ENCODE results near the gene SPDYE16.
"Not testable (repeated sequence)": the region's sequence is repeated elsewhere in the genome, so short reads cannot be mapped to it uniquely, and the experiment has no call there.

Gene SPDYE16

DNA sequence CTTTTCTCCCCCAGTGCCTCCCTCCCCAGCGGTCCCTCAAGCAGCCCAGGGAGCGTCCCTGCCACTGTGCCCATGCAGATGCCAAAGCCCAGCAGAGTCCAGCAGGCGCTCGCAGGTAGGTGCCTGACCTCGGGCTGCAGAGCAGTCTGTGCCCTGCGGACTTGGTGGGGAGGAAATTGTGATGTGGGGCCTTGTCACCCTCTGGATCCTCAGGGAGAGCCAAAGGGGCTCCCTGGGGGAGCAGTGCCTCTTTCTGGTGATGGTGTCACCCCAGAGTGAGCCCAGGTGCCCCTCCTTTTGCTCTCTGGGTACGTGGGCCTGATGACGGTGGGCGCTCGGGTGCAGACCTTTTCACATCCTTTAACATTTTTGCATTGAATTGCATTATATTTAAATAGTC is 51.0 kb downstream of the SPDYE16 start:
- not testable (repeated sequence) for H2AK5ac ChIP-seq (ENCODE audit: low read length, severe bottlenecking); H2BK120ac ChIP-seq (ENCODE audit: low read depth, low read length); H3K4ac ChIP-seq (ENCODE audit: low read depth in 1 of 2, low read length in 2 of 2); H3K4me2 ChIP-seq (ENCODE audit: low read length, poor library complexity, severe bottlenecking); H3K27ac ChIP-seq (ENCODE audit: low read length, poor library complexity, severe bottlenecking); H3K79me1 ChIP-seq (replicated peaks; ENCODE audit: low read length, poor library complexity, severe bottlenecking); H4K91ac ChIP-seq (ENCODE audit: low read length); H3K18ac ChIP-seq (ENCODE audit: low read depth in 1 of 2, low read length in 2 of 2); H3K23ac ChIP-seq (ENCODE audit: low read length in 2 of 2); H3K9ac ChIP-seq (ENCODE audit: low read length); H2BK12ac ChIP-seq (ENCODE audit: low read length in 2 of 2); H3K4me3 ChIP-seq (ENCODE audit: insufficient read depth in 1 of 2, low read depth in 1 of 2, low read length in 2 of 2); H2AFZ ChIP-seq (ENCODE audit: low read depth, low read length); H3K9me3 ChIP-seq (ENCODE audit: control insufficient read depth, low read length); H3K27me3 ChIP-seq (ENCODE audit: control insufficient read depth in 1 of 2, insufficient read depth in 1 of 2, low read length in 2 of 2); H3K4me1 ChIP-seq (ENCODE audit: control insufficient read depth, insufficient read depth, low read depth, low read length); H4K8ac ChIP-seq (ENCODE audit: low read length); H3K14ac ChIP-seq (ENCODE audit: low read length in 2 of 2); H2BK5ac ChIP-seq (ENCODE audit: low read depth, low read length, poor library complexity, severe bottlenecking); DNase-seq; H3K36me3 ChIP-seq (ENCODE audit: control insufficient read depth in 1 of 2, insufficient read depth in 2 of 2, low read depth in 1 of 2, low read length in 2 of 2); H2BK15ac ChIP-seq (ENCODE audit: low read depth, poor library complexity, severe bottlenecking)
- no CpG with 5 or more reads among the region's 10 CpGs for WGBS

DNA sequence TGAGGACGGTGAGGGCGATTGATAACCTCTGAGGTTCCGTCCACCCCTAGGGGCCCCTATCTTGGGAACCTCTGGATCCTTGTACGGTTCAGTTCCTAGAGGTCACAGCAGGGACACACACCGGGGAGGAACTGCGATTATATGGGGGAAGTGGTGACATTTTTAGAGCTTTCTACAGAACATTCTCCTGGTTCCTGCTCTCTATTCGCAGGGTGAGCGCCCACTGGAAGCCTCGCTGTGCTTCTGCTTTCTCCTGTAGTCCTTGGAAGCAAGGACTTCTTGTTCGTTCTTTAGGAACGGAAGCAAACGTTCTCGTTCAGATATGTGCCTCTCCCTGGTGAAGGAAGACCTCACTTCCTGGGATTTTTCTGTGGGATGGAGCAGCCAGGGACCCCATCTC is 55.1 kb downstream of the SPDYE16 start:
- H3K9ac ChIP-seq (ENCODE audit: low read length); H3K23ac ChIP-seq (ENCODE audit: low read length in 2 of 2); H3K79me1 ChIP-seq (replicated peaks; ENCODE audit: low read length, poor library complexity, severe bottlenecking); H2AK5ac ChIP-seq (ENCODE audit: low read length, severe bottlenecking); H3K18ac ChIP-seq (ENCODE audit: low read depth in 1 of 2, low read length in 2 of 2); H3K4me3 ChIP-seq (ENCODE audit: insufficient read depth in 1 of 2, low read depth in 1 of 2, low read length in 2 of 2); H3K36me3 ChIP-seq (ENCODE audit: control insufficient read depth in 1 of 2, insufficient read depth in 2 of 2, low read depth in 1 of 2, low read length in 2 of 2); H4K8ac ChIP-seq (ENCODE audit: low read length); H2BK15ac ChIP-seq (ENCODE audit: low read depth, poor library complexity, severe bottlenecking); H4K91ac ChIP-seq (ENCODE audit: low read length); H2BK12ac ChIP-seq (ENCODE audit: low read length in 2 of 2); H3K4me1 ChIP-seq (ENCODE audit: control insufficient read depth, insufficient read depth, low read depth, low read length); H2BK5ac ChIP-seq (ENCODE audit: low read depth, low read length, poor library complexity, severe bottlenecking); H3K14ac ChIP-seq (ENCODE audit: low read length in 2 of 2); H3K27ac ChIP-seq (ENCODE audit: low read length, poor library complexity, severe bottlenecking); DNase-seq; H2AFZ ChIP-seq (ENCODE audit: low read depth, low read length); H3K9me3 ChIP-seq (ENCODE audit: control insufficient read depth, low read length); H2BK120ac ChIP-seq (ENCODE audit: low read depth, low read length); H3K4me2 ChIP-seq (ENCODE audit: low read length, poor library complexity, severe bottlenecking); H3K4ac ChIP-seq (ENCODE audit: low read depth in 1 of 2, low read length in 2 of 2); H3K27me3 ChIP-seq (ENCODE audit: control insufficient read depth in 1 of 2, insufficient read depth in 1 of 2, low read length in 2 of 2): not testable (repeated sequence)
- no CpG with 5 or more reads among the region's 13 CpGs for WGBS

DNA sequence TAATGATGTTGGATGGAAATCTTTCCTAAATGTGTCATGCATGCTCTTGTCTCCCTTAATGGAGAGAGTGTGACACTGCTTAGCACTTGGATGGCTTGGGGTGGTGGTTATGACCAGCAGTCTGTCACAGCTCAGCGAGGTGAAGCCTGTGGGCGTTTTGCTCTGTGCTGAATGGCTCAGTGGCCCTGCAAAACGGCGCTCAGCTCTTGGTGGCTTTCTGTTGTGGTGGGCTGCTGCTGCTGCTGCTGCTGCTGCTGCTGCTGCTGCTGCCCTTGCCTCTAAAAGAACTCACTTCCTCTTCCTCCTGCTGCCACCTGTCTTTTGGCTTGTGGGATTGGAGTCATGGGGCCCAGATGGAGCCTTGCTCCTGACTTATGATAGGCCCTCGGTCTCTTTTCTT is 56.5 kb downstream of the SPDYE16 start:
- not testable (repeated sequence) for H2BK120ac ChIP-seq (ENCODE audit: low read depth, low read length); H4K91ac ChIP-seq (ENCODE audit: low read length)
- no CpG with 5 or more reads among the region's 5 CpGs for WGBS

GRCh38 chr7:76485822-76486610 is 57.1 kb downstream of the SPDYE16 start:
- not testable (repeated sequence) for DNase-seq; H2AFZ ChIP-seq (ENCODE audit: low read depth, low read length); H3K79me1 ChIP-seq (replicated peaks; ENCODE audit: low read length, poor library complexity, severe bottlenecking); H4K8ac ChIP-seq (ENCODE audit: low read length); H3K9me3 ChIP-seq (ENCODE audit: control insufficient read depth, low read length); H2AK5ac ChIP-seq (ENCODE audit: low read length, severe bottlenecking); H3K4me3 ChIP-seq (ENCODE audit: insufficient read depth in 1 of 2, low read depth in 1 of 2, low read length in 2 of 2); H3K27ac ChIP-seq (ENCODE audit: low read length, poor library complexity, severe bottlenecking); H3K27me3 ChIP-seq (ENCODE audit: control insufficient read depth in 1 of 2, insufficient read depth in 1 of 2, low read length in 2 of 2); H3K18ac ChIP-seq (ENCODE audit: low read depth in 1 of 2, low read length in 2 of 2); H3K4me1 ChIP-seq (ENCODE audit: control insufficient read depth, insufficient read depth, low read depth, low read length); H2BK12ac ChIP-seq (ENCODE audit: low read length in 2 of 2); H3K23ac ChIP-seq (ENCODE audit: low read length in 2 of 2); H3K4me2 ChIP-seq (ENCODE audit: low read length, poor library complexity, severe bottlenecking); H2BK120ac ChIP-seq (ENCODE audit: low read depth, low read length); H4K91ac ChIP-seq (ENCODE audit: low read length); H3K14ac ChIP-seq (ENCODE audit: low read length in 2 of 2); H2BK5ac ChIP-seq (ENCODE audit: low read depth, low read length, poor library complexity, severe bottlenecking); H3K4ac ChIP-seq (ENCODE audit: low read depth in 1 of 2, low read length in 2 of 2); H3K9ac ChIP-seq (ENCODE audit: low read length); H2BK15ac ChIP-seq (ENCODE audit: low read depth, poor library complexity, severe bottlenecking)
- H3K36me3 ChIP-seq (ENCODE audit: control insufficient read depth in 1 of 2, insufficient read depth in 2 of 2, low read depth in 1 of 2, low read length in 2 of 2), result peaks cover 9 to 11% of the 10 kb centered on the region in 2 experiments
- WGBS, result no CpG with 5 or more reads among the region's 20 CpGs

More for the DNA sequence above, 56.5 kb downstream of the SPDYE16 start:
- not testable (repeated sequence) for H3K27ac ChIP-seq (ENCODE audit: low read length, poor library complexity, severe bottlenecking); H2AFZ ChIP-seq (ENCODE audit: low read depth, low read length); H2BK5ac ChIP-seq (ENCODE audit: low read depth, low read length, poor library complexity, severe bottlenecking); H3K9ac ChIP-seq (ENCODE audit: low read length); H3K18ac ChIP-seq (ENCODE audit: low read depth in 1 of 2, low read length in 2 of 2); H3K14ac ChIP-seq (ENCODE audit: low read length in 2 of 2); H3K23ac ChIP-seq (ENCODE audit: low read length in 2 of 2); H3K4me3 ChIP-seq (ENCODE audit: insufficient read depth in 1 of 2, low read depth in 1 of 2, low read length in 2 of 2); H3K27me3 ChIP-seq (ENCODE audit: control insufficient read depth in 1 of 2, insufficient read depth in 1 of 2, low read length in 2 of 2); H2AK5ac ChIP-seq (ENCODE audit: low read length, severe bottlenecking); H3K4ac ChIP-seq (ENCODE audit: low read depth in 1 of 2, low read length in 2 of 2); H3K9me3 ChIP-seq (ENCODE audit: control insufficient read depth, low read length); H3K79me1 ChIP-seq (replicated peaks; ENCODE audit: low read length, poor library complexity, severe bottlenecking); H4K8ac ChIP-seq (ENCODE audit: low read length); DNase-seq; H3K4me1 ChIP-seq (ENCODE audit: control insufficient read depth, insufficient read depth, low read depth, low read length); H3K4me2 ChIP-seq (ENCODE audit: low read length, poor library complexity, severe bottlenecking); H2BK15ac ChIP-seq (ENCODE audit: low read depth, poor library complexity, severe bottlenecking); H2BK12ac ChIP-seq (ENCODE audit: low read length in 2 of 2)
- peaks cover 9 to 11% of the 10 kb centered on the region in 2 experiments for H3K36me3 ChIP-seq (ENCODE audit: control insufficient read depth in 1 of 2, insufficient read depth in 2 of 2, low read depth in 1 of 2, low read length in 2 of 2)
